Amygdala (tissue), 56 donors: ENCODE data around the gene LENG8.
"Not testable (repeated sequence)": the region's sequence is repeated elsewhere in the genome, so short reads cannot be mapped to it uniquely, and the experiment has no call there.

Source experiments
- DNase-seq, 56 donors: peaks; one replicate each; lab custom pipeline; 2025; lab: John Stamatoyannopoulos, UW

The LENG8 gene

DNA sequence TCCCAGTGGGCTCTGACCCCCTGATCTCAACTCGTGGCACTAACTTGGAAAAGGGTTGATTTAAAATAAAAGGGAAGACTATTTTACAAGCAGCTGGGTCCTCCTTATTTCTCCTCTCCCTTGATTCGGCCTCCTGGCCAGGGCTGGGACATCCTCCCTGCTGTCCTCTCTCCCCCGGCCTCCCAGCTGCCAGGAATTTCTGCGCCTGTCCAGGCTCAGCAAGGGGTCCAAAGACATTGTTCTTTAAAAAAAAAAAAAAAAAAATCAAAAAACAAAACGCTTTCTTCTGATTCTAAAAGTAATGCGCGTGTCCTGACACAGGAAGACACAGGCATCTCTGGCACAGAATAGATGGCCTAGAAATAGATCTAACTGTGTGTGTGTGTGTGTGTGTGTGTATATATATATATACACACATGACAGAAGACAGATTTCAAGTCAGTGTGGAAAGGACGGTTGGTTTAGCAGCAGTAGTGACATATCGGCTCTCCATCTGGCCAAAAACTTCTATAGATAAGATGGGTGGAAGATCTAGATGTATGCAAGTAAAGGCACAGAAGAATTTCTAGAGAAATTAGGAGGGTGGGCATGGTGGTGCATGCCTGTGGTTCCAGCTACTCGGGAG is 12.3 kb upstream of the LENG8 start:
- DNase-seq = no peak

DNA sequence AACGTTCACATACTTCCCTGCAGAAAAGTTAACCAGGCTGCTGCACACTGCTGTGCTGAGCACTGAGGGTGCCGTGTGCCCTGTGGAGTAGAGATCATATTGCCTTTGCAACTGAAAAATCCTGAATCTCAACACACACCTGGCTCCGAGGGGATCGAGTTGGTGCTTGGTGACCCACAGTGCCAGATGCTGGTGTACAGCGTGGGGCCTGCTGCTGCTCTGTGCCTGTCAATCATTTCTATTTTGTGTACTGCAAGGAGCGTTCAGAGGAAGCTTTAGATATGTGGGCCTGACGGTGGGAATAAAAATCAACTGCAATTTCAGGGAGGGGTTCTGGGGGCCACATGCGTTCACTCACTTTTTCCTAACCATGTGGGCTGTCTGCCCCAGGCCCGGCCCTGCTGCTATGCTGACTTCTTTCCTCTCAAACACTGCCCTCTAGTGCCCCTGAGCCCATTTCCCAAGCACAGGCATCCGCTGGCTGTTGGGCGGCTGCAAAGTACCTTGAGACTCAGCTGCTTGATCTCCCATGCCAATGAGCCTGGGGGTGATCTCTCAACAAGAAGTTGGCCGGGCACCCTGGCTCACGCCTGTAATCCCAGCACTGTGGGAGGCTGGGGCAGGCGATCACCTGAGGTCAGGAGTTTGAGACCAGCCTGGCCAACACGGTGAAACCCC is 9.7 kb upstream of the LENG8 start:
- DNase-seq = peak in 47 of 56 donors; percentile 18 to 86 (median 56)

DNA sequence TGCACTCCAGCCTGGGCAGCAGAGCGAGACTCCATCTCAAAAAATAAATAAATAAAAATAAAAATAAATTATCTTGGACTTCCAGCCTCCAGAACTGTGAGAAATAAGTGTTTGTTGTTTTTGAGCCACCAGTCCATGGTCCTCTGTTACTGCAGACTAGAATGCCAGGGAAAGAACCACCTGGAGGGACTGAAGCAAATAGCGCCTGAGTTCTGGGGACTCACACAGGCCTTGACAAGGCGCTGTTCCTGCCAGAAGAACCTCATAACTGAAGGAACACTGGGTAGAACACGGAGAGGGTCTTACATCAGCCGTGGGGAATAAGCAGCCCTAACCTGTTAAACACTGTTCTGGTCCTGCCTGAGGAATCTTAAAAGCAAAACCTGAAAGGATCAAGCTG is 8.4 kb upstream of the LENG8 start:
- no peak for DNase-seq

DNA sequence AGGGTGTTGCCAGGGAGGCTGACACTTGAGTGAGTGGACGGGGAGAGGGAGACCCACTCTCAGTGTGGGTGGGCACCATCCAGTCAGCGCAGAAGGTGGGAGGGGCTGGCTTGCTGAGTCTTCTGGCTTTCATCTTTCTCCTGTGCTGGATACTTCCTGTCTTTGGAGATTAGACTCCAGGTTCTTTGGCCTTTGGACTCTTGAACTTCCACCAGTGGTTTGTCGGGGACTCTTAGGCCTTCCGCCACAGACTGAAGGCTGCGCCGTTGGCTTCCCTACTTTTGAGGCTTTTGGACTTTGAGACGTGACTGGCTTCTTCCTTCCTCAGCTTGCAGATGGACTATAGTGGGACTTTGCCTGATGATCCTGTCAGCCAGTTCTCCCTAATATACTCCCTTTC is 4.3 kb upstream of the LENG8 start:
- no peak for DNase-seq

DNA sequence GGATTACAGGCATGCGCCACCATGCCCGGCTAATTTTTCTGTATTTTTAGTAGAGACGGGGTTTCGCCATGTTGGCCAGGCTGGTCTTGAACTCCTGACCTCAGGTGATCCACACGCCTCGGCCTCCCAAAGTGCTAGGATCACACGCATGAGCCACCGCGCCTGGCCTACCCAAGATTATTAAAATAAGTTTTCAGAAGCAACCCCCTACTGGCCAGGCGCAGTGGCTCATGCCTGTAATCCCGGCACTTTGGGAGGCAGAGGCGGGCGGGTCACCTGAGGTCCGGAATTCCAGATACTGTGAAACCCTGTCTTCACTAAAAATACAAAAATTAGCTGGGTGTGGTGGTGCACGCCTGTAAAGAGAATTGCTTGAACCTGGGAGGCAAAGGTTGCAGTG is 2.6 kb upstream of the LENG8 start:
- not testable (repeated sequence) for DNase-seq

DNA sequence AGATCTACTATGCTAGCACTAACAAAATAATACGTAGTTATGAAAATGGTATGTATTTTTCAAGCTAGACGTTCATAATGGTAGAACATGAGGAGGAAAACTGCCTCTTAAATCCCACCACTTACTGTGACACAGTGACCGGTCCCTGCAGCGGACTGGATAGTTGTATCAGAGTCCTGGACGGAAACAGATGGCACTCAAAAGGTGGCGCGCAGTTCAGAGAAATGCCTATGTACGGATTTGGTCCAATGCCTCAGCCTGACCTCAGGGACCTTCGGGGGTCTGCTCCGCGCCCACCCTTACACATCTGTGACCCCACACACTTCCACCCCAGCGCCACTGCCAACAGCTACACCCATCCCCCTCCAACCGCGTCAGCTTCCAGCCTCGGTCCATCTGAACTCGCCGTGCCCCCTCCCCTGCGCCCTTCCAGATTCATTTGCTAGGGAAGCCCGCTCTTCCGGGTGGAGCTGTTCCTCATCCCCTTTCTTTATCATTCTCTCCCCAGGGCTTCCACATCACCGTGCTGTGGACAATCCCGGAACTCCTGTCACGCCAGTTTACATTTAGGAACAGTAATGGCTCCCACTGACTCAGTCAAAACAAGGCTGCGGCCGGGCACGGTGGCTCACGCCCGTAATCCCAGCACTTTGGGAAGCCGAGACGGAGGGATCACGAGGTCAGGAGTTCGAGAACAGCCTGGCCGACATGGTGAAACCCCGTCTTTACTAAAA is 792 bp upstream of the LENG8 start:
- DNase-seq = peak in 24 of 56 donors; percentile 17 to 75 (median 48)

DNA sequence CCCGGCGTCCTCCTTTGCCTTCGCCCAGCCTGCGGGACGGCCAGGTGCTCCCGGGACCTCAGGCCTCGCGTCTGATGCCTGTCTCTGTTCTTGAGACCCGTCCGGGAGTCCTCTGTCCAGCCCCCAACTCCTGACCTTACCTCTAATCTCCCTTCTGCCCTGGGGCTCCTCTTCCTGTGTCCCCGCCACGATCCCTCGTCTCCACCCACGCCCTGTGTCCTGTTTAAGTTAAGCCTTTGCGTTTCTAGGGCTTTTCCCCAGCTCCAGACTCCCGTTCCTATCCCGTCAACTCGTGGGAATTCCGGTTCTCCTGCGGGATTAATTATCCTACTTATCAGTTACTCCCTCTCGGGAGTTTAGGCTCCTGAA is 686 bp downstream of the LENG8 start:
- DNase-seq = no peak

DNA sequence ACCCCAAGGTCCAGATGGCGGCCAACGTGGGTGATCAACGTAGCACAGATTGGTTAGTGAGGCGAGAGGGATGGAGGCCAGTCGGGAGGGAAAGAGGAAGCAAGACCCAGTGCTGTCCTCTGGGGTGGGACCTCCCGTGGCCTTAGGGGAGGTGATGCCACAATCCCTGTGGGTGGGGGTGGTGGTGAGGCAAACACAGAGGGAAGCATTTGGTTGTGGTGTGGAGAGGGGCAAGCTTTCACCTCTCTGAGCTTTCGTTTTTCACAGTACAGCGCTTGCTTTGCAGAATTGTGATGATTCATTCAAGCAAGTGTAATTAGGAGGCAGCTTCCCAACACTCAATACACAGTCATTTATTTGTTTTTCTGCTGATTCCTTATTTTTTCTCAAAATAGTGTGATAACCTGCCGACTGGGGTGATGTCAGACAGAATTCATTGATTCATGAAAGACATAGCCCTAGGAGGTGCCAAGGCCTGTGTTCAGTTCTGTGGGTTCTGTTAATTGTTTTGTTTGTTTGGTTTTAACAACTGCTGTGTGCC is 2.4 kb downstream of the LENG8 start:
- DNase-seq = no peak

DNA sequence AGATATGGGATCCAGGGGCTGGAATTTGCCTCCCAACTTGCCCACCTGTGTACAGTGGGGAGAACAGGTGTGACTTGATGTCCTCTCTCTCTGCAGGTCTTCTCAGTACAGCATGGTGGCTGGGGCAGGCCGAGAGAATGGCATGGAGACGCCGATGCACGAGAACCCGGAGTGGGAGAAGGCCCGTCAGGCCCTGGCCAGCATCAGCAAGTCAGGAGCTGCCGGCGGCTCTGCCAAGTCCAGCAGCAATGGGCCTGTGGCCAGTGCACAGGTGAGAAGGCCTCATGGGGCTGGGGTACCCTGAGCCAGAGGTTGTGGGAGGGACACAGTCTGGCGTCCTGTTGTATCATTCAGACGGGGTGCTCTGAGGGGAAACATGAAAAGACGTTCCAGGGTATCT is 3.0 kb downstream of the LENG8 start:
- no peak for DNase-seq

DNA sequence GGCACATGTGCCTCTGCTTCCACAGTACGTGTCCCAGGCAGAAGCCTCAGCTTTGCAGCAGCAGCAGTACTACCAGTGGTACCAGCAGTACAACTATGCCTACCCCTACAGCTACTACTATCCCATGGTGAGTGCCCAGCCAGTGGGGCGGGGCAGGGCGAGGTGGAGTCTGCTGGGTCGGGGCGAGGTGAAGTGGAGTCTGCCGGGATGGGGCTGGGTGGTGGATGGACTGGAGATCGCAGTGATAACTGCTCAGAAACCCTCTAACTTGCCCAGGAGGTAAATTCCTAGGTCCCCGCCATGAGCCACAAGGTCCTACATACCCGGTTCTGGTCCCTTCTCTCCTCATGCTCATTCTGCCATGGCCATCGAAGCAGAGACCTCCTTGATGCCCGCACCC is 3.6 kb downstream of the LENG8 start:
- no peak for DNase-seq

DNA sequence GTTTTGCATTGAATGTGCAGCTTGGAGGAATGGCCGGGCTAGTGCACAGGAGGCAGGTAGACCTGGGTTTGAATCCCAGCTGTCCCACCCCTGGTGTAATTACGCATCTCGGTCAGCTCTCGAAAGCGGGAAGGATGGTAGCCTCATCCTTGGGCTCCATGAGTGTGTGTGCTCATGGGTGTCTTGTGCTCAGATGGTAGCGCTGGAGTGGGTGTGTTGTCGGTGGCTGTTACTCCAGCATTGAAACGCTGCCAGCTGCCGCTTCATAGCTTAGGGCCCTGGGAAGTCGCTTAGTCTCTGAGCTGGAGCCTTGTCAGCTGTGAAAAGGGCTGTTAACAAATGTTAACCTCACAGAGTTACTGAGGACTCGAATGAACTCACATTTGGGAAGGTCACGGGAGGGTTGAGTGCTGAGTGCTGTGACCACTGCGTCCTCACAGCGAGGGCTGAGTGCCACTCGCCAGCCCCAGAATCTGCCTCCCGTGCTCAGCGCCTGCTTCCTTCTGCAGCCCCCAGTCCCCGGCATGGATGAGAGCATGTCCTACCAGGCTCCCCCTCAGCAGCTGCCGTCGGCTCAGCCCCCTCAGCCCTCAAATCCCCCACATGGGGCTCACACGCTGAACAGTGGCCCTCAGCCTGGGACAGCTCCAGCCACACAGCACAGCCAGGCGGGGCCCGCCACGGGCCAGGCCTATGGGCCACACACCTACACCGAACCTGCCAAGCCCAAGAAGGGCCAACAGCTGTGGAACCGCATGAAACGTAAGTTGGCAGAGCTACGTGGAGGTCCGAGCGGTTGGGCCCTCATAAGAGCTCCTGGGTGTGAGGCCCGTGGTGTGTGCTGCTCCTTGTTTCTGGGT is 5.2 kb downstream of the LENG8 start:
- peak in 2 of 56 donors; percentile 22 to 41 for DNase-seq

DNA sequence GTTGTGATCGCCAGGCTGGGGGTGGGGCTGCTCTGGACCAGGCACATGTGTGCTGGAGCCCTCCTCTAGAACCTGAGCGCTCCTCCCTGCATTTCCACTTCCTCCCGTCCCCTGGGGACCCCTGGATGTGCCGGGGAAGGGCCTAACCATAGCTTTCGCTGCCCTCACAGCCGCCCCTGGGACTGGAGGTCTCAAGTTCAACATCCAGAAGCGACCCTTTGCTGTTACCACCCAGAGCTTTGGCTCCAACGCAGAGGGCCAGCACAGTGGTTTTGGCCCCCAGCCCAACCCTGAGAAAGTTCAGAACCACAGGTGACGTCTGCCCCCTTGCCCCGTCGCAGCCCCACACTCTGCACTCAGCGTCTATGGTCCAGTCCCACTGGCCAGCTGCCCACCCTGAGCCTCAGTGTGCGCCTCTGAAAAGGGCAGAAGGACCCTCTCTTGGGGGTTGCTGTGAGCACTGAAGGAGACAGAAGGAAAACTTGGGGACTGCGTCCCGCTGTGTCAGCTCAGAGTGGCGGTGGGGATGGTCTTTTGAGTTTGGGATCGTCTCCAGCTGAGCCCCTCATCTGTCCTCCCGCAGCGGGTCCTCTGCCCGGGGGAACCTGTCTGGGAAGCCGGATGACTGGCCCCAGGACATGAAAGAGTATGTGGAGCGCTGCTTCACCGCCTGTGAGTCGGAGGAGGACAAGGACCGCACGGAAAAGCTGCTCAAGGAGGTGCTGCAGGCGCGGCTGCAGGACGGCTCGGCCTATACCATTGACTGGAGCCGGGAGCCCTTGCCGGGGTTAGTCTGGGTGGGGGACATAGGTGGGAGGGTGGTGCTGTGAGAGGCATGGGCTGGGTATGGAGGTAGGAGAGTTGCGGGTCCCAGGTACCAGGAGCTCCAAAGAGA is 6.0 kb downstream of the LENG8 start:
- DNase-seq = no peak

DNA sequence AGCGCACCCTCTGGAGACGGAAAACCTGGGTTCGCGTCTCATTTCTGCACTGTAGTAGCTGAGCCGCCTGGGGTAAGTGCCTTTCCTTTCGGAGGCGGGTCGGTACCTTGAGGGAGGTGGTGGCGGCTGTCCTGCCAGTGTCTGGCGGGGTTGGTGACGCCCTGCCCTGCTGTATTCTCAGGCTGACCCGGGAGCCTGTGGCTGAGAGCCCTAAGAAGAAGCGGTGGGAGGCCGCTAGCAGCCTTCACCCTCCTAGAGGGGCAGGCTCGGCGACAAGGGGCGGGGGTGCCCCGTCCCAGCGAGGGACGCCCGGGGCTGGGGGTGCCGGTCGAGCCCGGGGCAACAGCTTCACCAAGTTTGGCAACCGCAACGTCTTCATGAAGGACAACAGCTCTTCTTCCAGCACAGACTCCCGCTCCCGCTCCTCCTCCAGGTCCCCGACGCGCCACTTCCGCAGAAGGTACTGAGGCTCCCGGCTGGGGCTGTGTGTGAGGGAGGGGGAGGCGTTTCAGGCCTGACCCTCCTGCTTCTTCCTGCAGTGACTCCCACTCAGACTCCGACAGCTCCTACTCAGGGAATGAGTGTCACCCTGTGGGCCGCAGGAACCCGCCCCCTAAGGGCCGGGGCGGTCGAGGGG is 6.9 kb downstream of the LENG8 start:
- no peak for DNase-seq

DNA sequence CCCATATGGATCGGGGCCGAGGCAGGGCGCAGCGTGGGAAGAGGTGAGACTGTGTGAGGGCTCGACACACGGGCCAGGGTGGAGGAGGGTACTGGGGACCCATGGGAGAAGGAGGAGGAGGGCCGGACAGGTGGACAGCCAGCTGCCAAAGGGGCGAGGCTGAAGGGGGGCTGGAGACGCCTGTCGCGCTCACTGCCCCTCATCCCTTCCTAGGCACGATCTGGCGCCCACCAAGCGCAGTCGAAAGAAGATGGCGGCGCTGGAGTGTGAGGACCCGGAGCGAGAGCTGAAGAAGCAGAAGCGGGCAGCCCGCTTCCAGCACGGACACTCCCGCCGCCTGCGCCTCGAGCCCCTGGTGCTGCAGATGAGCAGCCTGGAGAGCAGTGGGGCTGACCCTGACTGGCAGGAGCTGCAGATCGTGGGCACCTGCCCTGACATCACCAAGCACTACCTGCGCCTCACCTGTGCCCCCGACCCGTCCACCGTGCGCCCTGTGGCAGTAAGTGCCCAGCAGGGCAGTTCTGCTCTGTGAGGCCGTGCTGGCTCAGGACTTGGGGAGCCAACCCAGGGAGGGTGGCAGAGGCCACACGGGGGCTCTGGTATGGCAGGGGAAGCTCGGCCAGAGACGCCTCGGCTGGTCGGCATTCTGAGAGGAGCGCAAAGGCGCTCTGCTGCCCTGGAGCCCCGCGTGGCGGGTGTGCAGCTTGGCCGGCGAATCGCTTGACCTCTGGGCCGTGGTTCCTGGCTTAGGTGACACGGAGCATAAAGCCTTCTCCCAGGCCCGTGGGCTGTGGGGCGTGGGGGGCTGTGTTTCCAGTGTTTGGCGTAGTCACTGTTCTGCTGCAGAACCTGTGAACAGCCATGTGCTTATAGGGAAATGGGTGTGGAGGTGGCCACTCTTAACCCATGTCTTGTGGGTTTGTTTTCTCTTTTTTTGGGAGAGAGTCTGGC is 7.7 kb downstream of the LENG8 start:
- DNase-seq = no peak

DNA sequence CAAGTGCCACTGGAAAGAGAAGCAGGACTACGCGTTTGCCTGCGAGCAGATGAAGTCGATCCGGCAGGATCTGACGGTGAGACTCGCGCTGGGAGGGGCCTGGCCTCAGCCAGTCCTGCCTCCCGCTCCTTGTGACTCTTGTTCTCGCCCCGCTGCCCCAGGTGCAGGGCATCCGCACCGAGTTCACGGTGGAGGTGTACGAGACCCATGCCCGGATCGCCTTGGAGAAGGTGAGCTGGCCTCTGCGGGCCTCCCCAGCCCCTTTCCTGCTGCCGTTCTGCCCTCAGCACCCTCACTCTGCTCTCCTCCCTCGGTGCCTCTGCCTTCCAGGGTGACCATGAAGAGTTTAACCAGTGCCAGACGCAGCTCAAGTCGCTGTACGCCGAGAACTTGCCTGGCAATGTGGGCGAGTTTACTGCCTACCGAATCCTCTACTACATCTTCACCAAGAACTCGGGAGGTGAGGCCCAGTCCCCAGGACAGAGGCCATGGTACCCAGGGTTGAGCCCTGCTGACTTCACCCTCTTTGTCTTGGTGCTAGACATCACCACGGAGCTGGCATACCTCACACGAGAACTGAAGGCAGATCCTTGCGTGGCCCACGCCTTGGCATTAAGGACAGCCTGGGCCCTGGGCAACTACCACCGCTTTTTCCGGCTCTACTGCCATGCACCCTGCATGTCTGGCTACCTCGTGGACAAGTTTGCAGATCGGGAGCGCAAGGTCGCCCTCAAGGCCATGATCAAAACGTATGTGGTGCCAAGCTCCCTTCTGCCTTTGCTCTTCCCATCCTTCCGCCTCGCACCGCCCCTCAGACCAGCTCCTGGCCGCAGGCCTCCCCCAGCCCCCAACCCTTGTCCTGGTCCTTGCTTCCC is 9.0 kb downstream of the LENG8 start:
- no peak for DNase-seq

DNA sequence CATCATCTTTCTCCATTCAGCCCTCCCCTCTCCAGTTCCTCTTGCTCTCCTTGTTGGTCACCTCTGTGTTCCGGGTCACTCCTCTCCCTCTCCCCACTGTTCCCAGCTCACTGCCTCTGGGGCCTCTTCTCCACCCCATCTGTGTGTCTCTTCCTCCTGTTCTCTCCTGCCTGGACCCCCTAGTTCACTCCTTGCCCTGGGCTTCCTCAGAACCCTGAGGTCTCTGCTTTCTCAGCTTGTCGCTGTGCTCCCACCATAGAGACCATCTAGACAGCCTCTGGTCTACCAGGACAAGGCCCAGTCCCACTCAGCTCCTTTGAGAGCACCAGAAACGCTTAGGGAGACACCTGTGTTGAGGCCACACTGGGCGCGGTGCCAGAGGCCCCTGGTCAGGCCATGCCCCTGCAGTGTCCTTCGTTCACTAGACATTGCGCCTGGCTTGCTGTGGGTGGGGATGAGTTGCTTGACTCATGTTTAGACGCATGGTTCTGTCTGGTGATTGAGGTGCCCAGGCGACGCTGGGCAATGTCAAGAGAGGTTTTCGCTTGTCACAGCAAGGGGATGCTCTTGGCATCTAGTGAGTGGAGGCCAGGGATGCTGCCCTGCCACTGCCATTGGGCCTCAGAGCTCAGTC is 9.8 kb downstream of the LENG8 start:
- DNase-seq = no peak
